Body of pancreas (tissue), 4 donors: Measurements from ENCODE around the gene AHI1.

ENCODE experiments used
- CTCF ChIP-seq, 7 experiments: fragments of 450-650 bp in 4 of 7; fragments of 200-600 bp in 3 of 7; sonication (generic) in 3 of 7; IDR thresholded peaks; one replicate each; pipeline ENCODE4 v1.5.1; 2016 to 2019; ENCODE audit warnings: antibody characterized with exemption in 7 of 7
- POLR2A ChIP-seq, 3 donors: fragments of 450-650 bp; IDR thresholded peaks; one replicate each; pipeline ENCODE4 v1.6.1; 2016; ENCODE audit warnings: antibody characterized with exemption in 3 of 3, mild to moderate bottlenecking in 2 of 3

- TF ChIP-seq CTCF (IDR thresholded peaks at IDR 0.05) (no peak), POLR2A (IDR thresholded peaks at IDR 0.05) (no peak)
Observed at GRCh38 chr6:135439549-135439948, 58.0 kb downstream of the AHI1 start.
